ENCODE measurements around the gene MED9.

DNA sequence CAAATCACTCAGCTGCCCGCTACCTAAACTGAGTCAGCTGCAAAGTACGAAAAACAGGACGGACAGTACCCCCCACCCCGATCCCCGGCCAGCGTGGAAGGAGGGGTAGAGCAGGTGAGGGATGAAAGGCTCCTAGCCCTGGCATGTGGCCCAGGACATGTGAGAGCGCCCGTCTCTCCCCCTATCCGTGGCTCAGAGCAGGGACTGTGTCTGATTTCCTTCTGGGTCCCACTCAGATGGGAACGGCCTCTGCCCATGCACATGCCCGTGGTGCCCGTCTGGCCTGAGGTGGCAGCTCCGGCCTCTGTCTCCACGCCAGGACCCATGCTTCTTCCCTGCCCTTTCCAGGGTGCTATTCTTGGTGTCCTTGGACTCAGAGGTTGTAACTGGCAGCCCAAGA, 49.6 kb downstream of the MED9 start:
- TF ChIP-seq EP300 (conservative IDR thresholded peaks at IDR 0.05; ENCODE audit: poor library complexity, severe bottlenecking): no peak
- no peak for TF ChIP-seq EZH2 (IDR thresholded peaks at IDR 0.05; ENCODE audit: borderline replicate concordance, insufficient read depth, low read length, poor library complexity, severe bottlenecking)
- TF ChIP-seq, protein P1, sequence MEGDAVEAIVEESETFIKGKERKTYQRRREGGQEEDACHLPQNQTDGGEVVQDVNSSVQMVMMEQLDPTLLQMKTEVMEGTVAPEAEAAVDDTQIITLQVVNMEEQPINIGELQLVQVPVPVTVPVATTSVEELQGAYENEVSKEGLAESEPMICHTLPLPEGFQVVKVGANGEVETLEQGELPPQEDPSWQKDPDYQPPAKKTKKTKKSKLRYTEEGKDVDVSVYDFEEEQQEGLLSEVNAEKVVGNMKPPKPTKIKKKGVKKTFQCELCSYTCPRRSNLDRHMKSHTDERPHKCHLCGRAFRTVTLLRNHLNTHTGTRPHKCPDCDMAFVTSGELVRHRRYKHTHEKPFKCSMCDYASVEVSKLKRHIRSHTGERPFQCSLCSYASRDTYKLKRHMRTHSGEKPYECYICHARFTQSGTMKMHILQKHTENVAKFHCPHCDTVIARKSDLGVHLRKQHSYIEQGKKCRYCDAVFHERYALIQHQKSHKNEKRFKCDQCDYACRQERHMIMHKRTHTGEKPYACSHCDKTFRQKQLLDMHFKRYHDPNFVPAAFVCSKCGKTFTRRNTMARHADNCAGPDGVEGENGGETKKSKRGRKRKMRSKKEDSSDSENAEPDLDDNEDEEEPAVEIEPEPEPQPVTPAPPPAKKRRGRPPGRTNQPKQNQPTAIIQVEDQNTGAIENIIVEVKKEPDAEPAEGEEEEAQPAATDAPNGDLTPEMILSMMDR (IDR thresholded peaks at IDR 0.05; ENCODE audit: poor library complexity, severe bottlenecking): no peak
- TF ChIP-seq POLR2AphosphoS5 (IDR thresholded peaks at IDR 0.05): no peak
- TF ChIP-seq SMC3 (conservative IDR thresholded peaks at IDR 0.05; ENCODE audit: poor library complexity): no peak
- TF ChIP-seq, protein P2, sequence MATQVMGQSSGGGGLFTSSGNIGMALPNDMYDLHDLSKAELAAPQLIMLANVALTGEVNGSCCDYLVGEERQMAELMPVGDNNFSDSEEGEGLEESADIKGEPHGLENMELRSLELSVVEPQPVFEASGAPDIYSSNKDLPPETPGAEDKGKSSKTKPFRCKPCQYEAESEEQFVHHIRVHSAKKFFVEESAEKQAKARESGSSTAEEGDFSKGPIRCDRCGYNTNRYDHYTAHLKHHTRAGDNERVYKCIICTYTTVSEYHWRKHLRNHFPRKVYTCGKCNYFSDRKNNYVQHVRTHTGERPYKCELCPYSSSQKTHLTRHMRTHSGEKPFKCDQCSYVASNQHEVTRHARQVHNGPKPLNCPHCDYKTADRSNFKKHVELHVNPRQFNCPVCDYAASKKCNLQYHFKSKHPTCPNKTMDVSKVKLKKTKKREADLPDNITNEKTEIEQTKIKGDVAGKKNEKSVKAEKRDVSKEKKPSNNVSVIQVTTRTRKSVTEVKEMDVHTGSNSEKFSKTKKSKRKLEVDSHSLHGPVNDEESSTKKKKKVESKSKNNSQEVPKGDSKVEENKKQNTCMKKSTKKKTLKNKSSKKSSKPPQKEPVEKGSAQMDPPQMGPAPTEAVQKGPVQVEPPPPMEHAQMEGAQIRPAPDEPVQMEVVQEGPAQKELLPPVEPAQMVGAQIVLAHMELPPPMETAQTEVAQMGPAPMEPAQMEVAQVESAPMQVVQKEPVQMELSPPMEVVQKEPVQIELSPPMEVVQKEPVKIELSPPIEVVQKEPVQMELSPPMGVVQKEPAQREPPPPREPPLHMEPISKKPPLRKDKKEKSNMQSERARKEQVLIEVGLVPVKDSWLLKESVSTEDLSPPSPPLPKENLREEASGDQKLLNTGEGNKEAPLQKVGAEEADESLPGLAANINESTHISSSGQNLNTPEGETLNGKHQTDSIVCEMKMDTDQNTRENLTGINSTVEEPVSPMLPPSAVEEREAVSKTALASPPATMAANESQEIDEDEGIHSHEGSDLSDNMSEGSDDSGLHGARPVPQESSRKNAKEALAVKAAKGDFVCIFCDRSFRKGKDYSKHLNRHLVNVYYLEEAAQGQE (IDR thresholded peaks at IDR 0.05; ENCODE audit: borderline replicate concordance): no peak

All from neural cell (in vitro differentiated cells).